ENCODE results near the gene HOXB6.

HOXB6 gene

GRCh38 chr17:48604770-48605329, at the start of gene HOXB6:
TSS of gene HOXB6 (minus strand) at chr17:48604986. CDS start at chr17:48598150, 6,836 bp downstream.
- DNase-seq, result no peak

DNA sequence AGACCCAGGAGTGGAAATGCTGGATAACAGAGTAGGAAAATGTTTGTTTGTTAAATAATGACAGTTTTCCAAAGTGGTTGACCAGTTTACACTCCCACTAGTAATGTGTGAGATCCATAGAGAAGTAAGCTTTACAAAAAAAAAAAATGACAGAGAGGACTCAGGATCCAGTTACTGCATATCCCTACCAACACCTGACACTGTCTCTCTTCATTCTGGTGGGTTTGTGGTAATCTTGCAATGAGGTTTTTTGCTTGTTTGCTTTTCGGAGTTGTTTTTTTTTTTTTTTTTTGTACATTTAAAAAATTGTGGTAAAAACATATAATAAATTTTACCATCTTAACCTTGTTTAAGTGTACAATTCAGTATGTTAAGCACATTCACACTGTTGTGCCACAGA, 45.0 kb upstream of the HOXB6 start:
- no peak for DNase-seq

- DNase-seq, result no peak
Observed at GRCh38 chr17:48647963-48648245, 43.1 kb upstream of the HOXB6 start.

DNA sequence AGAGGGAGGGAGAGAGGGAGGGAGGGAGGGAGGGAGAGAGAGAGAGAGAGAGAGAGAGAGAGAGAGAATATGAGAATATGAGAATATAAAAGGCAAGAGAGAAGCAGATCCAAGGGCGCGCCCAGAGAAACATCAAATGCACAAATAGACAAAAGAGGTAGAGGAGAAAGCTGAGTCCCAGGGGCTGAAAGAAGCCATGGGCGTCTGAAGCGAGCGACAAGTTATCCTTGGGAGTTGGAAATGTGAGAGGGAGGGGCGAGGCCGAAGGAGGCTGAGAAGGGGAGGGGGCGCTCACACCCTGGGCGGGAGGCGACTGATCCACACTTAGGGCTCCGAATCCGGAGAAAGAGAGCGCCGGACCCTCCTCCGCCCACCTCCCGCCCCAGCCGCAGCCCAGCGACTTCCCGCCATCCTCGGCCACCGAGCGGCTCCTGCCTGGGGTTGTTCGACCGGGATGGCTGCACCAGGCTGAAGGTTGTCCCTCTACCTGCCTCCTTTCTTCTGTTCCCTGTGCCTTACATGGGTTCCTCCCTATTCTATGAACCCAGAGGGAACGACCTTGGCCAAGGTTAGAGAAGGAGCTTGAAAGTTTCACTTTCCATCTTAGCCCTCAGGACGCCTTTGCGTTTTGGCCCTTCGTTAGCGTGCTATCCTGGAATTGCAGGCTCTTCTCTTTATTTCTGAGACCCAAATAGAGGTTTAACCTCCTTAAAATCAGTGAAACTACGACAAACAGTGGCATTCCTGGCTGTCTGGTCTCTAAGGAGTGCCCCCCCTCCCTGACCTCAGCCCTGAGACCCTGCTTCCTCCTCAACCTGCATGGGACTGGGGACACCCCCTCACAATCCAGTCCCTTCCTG, 42.5 kb upstream of the HOXB6 start:
- DNase-seq, result no peak

GRCh38 chr17:48646183-48647102, 41.7 kb upstream of the HOXB6 start:
- DNase-seq, result no peak

DNA sequence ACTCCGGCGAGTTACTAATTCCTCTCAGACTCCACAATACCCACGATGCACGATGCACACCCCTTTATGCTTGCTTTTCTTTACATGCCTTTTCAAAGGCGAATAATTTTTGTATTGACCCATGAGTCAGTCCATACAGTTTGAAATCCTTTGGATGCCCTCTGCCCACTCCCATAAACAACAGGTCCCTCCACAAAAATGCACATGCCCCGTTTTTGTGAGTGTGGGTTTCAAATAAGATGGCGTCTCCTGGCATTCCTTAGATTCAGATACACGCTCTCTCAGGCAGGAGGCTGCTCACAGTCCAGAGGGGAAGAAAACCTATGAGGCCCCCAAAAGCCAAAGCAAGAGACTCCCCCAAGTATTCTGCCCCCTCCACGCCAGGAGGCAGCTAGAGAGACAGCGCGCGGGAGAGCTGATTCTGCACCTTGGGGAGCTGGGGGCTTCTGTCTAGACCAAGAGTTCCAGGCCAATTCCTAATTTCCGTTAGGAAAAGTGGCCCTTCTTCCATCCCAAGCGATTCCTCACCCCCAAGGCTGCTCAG, 40.9 kb upstream of the HOXB6 start:
- DNase-seq, result no peak

DNA sequence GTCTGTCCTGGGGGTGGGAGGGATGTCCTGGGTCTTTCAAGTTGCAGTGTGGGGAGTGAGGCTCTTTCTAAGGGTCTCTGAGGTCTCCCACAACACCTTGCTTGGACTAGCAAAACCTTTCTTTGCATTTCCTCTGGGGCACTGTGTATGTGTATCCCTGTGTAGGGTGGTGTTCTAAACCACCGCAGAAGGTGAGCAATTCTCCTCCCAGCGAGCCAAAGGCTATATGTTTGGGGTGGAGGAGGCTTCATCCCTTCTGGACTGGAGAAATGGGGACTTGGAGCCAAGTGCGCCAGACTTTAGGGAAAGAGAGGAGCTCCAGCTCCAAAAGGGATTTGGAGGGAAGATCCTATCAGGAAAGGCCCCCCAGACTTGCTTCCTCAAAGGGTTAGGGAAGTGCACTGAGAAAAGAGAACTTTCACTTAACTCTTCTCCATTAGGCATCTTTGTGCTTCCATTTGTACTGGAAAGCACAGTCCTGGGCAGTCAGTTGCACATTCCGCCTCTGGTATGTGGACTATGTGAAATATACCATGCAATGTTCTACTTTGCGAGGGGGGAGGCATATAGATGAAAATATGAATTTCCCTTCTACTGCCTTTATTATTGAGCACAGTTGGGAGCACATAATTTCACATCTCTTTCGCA, 40.2 kb upstream of the HOXB6 start:
- DNase-seq, result no peak

GRCh38 chr17:48644159-48644558, 39.4 kb upstream of the HOXB6 start:
- DNase-seq, result no peak

DNA sequence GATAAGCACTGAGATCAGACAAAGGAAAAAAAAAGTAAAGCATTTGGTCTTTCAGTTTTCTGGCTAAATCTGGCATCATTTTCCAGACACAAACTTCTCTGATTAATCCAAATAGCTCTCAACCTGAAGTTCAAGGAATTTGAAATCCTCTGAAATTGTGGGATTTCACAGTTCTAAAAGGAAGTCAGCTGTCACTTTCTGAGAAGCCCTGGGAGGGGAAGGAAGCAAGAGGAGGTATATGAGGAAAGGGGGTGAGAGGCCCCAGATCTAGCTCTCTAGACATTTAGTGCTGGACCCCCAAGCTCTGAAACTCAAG, 38.9 kb upstream of the HOXB6 start:
- no peak for DNase-seq

DNA sequence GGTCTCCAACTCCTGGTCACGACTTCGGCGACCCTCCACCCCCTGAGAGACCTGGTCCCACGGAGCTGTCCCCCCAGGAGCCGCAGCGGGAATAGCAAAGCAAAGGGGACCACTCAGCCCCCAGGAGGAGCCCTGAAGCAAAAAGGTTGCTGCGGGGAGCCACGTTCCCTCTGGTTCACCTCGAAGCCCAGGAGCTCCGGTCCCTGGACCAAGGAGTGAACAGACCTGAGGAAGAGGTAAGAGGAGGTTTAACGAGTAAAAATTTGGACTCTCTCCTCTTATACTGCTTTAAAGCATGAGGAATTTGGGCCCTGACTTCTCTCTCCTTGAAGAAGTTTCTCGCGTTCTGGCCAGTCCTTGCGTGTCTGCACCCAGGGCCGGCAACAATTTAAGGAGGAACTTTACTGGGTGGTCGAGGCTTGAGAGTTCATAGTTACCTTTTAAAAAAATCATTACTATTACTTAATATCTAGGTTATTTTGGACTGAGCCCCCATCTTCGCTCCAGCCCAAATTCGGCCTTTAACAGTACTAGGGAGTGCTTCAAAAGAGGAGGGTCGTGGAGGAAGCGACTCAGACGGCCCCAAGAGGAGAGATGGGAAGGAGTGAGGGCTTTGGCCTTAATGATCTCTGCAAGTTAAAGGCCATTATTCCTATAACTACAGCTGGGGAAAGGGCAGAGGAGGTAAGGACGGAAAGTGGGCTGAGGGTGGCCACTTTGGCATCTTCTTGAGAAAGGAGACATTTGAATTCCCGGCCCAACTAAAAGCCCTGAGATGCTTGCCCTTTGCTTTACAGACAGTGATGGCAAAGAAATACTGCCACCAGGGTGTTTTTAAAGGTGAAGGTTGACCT, 38.3 kb upstream of the HOXB6 start:
- DNase-seq, result no peak

DNA sequence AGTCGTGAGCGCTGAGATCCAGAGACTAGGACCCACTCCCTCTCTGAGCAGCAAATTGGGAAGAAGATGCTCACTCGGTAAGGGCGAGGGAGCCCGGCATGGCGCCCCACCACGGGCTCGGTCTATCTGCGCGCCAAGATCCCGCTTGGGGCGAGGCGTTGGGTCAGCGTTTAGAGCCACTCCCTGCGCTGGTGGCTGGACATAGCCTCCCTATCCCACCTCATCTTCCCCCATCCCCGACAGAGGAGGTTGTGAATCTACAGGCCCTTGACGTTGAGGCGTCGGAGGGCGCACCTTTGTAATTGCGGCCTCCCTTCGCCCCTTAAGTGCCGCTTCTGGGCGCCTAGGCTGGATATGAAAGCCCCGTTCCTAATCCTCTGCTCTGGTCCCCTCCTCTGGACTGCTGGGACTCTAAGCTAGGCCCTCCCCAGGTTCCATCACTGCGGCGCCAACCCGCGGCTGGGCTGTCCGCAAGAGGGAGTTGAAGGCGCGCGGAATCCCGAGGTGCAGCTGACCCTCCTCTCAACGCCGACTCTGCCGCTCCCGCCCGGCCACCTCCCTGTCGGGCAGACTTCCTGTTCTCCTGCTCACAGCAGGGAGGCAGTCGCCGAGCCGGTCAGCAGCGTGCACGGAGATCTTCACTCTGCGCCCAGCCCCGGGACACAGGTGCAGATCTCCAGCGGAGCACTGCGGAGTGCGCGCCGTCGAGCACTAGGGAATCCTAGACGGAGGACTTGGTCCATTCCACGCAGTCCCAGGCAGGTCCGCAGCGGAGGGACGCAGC, 37.5 kb upstream of the HOXB6 start:
- no peak for DNase-seq

DNA sequence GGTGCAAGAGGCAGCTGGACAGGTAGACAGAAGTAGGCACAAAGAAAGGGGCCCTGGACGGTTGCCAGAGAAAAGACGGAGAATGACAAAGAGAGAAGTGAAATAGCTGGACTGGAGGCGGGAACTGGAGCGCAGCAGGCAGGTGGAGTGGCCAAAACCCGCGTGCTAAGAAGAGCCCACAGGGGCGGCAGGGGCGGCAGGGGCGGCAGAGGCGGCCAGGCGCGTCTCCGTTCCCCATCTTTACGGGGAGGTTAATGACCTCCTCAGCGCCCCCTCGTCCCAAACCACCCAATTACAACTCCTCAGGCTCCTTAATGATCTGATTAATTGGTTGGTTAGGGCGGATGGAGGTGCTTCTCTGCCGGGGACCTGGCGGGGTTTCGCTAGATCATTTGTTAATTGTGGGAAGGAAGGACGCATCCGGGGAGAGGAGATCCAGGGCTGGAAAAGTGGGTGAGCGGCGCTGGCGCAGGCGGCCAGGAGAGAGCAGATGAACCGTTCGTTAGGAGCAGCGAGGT, 36.8 kb upstream of the HOXB6 start:
- DNase-seq, result no peak

DNA sequence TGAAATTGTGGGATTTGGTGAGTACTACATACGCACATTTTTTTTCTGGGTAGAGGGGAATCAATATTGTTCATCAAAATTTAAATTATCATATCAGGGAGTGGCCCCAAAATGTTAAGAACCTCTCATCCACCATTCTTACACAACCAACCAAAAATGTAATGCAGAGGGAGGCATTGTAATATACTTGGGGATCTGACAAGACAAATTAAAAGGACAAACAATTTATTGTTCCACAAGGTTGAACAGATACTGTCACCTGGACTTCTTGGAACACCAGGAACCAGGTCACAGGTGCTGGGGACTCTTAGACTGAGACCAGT, 36.0 kb upstream of the HOXB6 start:
- DNase-seq, result no peak

GRCh38 chr17:48639982-48640857, 35.4 kb upstream of the HOXB6 start:
- DNase-seq, result no peak

DNA sequence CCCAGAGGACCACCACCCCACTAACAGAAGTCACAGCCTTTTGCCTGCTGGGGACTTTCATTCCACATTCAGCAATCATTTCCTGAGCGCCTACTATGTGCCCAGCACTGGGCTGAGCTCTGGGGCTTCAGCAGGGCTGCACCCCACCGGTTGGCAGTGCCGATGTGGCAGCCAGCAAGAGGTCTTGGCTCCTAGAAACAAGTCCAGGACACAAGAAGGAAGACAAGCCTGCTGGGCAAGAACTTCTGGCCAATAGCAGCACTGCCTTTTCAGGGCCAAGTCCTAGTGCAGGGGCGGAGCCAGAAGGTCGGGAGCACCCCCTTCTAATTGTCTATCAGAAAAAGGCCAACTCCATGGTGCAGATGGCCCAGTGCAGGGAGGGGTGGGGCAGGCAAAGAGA, 34.4 kb upstream of the HOXB6 start:
- DNase-seq, result no peak

GRCh38 chr17:48637323-48638260, 32.8 kb upstream of the HOXB6 start:
- DNase-seq, result no peak

- no peak for DNase-seq
Observed at GRCh38 chr17:48636177-48637018, 31.6 kb upstream of the HOXB6 start.

Data from midbrain (tissue), 1 donor.